Measurements from ENCODE around the gene PTPRE. TPM values are rescaled to one million over a fixed set of nuclear protein-coding genes. Genes with fewer than 3 reads are reported as not detected.

Gene PTPRE
- total RNA-seq, 1 donor from 2014 or later = 70.6 TPM

DNA sequence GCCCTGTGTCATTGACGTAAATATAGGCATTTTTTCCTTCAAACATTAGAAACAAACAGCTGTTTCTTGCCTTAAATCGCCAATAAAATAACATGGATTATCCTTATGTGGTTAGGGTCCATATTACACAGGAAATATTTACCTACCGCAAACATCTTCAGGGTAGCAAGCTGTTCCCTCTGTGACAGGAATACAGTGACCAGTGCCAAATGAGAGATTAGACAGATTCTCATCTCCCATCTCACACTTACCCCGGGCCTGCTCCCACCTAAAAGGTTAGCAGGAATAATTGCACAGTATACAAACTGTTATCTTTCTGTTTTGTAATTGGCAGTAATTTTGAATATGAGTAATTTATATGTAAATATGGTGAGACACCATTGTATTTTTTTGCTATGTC is 202.8 kb downstream of the PTPRE start:
- TF ChIP-seq CTCF (IDR thresholded peaks at IDR 0.05) = no peak
- H3K4me3 ChIP-seq = no peak overlapping the region

GRCh38 chr10:128110339-128110738 is 203.4 kb downstream of the PTPRE start:
- Histone ChIP-seq H3K9me3 (no peaks in the 10 kb centered on the region), H3K4me1 (no peaks in the 10 kb centered on the region), H3K36me3 (no peaks in the 10 kb centered on the region), H3K4me3 (no peak overlapping the region), H3K27me3 (no peaks in the 10 kb centered on the region), H3K27ac (no peak overlapping the region)
- TF ChIP-seq CTCF (IDR thresholded peaks at IDR 0.05) = no peak
- DNase-seq (no peak), ATAC-seq (no peak)
- intact Hi-C loops (cut with DNase I) = no loop called here

More for the DNA sequence above, 202.8 kb downstream of the PTPRE start:
- H3K27ac ChIP-seq = no peak overlapping the region
- no peaks in the 10 kb centered on the region for H3K9me3 ChIP-seq
- ATAC-seq (no peak), DNase-seq (no peak)
- intact Hi-C loops (cut with DNase I) = no loop called here
- H3K27me3 ChIP-seq = no peaks in the 10 kb centered on the region
- H3K36me3 ChIP-seq = no peaks in the 10 kb centered on the region
- H3K4me1 ChIP-seq = no peaks in the 10 kb centered on the region

GRCh38 chr10:128111696-128112095 is 204.8 kb downstream of the PTPRE start:
- Histone ChIP-seq H3K27me3 (no peaks in the 10 kb centered on the region), H3K9me3 (no peaks in the 10 kb centered on the region), H3K4me1 (no peaks in the 10 kb centered on the region), H3K27ac (no peak overlapping the region), H3K4me3 (no peak overlapping the region), H3K36me3 (no peaks in the 10 kb centered on the region)
- intact Hi-C loops (cut with DNase I) = no loop called here
- DNase-seq (no peak), ATAC-seq (no peak)
- TF ChIP-seq CTCF (IDR thresholded peaks at IDR 0.05) = no peak

DNA sequence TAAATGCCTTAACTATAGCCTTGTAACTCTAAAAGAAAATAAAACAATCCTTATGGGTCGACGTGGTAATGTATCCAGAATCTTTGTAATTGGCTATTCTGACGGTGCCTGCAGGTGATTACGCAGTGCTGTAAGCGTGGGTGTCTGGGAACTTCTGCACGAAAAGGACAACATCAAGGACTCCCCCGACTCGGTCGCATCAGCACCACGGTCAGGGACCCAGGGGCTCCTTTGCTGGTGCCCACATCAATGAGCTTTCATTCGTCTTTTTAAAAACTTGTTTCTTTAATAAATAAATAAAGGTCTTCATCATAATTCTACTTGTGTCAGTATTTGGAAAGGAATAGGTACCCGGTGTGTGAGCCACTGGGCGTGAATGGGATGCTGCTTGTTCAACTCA is 206.1 kb downstream of the PTPRE start:
- no peak overlapping the region for H3K27ac ChIP-seq
- intact Hi-C loops (cut with DNase I) = no loop called here
- DNase-seq (no peak), ATAC-seq (no peak)
- H3K36me3 ChIP-seq = no peaks in the 10 kb centered on the region
- no peak overlapping the region for H3K4me3 ChIP-seq
- TF ChIP-seq CTCF (IDR thresholded peaks at IDR 0.05) = no peak
- H3K27me3 ChIP-seq = no peaks in the 10 kb centered on the region
- no peaks in the 10 kb centered on the region for H3K9me3 ChIP-seq
- no peaks in the 10 kb centered on the region for H3K4me1 ChIP-seq

DNA sequence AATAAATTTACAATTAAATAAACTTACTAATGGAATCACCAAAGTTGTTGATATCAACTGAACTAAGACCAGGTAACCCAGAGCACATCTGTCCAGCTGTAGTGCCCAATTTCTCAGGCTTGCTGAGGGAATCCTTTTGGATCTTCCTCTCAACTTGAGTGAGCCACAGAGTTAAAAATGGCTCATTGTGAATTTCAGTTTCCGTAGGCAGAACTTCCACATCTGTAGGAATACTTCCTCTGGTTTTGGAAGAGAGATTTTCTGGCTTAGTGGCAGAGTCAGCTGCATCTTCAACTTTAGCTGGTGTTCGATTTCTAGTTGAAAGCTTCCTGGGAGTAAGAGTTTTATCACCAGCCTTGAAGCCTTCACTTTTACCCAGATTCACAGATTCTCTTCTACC is 208.0 kb downstream of the PTPRE start:
- DNase-seq (no peak), ATAC-seq (no peak)
- no peak overlapping the region for H3K4me3 ChIP-seq
- no peaks in the 10 kb centered on the region for H3K36me3 ChIP-seq
- no peaks in the 10 kb centered on the region for H3K4me1 ChIP-seq
- no peak overlapping the region for H3K27ac ChIP-seq
- no peaks in the 10 kb centered on the region for H3K27me3 ChIP-seq
- no peaks in the 10 kb centered on the region for H3K9me3 ChIP-seq
- TF ChIP-seq CTCF (IDR thresholded peaks at IDR 0.05) = no peak
- intact Hi-C loops (cut with DNase I) = no loop called here

GRCh38 chr10:128115356-128115755 is 208.5 kb downstream of the PTPRE start:
- DNase-seq = no peak
- no peaks in the 10 kb centered on the region for H3K4me1 ChIP-seq
- H3K27ac ChIP-seq = no peak overlapping the region
- H3K9me3 ChIP-seq = no peaks in the 10 kb centered on the region
- no peaks in the 10 kb centered on the region for H3K27me3 ChIP-seq
- H3K4me3 ChIP-seq = no peak overlapping the region
- TF ChIP-seq CTCF (IDR thresholded peaks at IDR 0.05) = no peak
- ATAC-seq = no peak
- intact Hi-C loops (cut with DNase I) = no loop called here
- no peaks in the 10 kb centered on the region for H3K36me3 ChIP-seq

Measured in upper lobe of right lung (tissue), 1 donor.